ENCODE results near the gene MAVS. TPM values are rescaled to one million over a fixed set of nuclear protein-coding genes. Genes with fewer than 3 reads are reported as not detected.

MAVS gene
- total RNA-seq, 1 donor from 2014 or later, result 47.0 TPM

DNA sequence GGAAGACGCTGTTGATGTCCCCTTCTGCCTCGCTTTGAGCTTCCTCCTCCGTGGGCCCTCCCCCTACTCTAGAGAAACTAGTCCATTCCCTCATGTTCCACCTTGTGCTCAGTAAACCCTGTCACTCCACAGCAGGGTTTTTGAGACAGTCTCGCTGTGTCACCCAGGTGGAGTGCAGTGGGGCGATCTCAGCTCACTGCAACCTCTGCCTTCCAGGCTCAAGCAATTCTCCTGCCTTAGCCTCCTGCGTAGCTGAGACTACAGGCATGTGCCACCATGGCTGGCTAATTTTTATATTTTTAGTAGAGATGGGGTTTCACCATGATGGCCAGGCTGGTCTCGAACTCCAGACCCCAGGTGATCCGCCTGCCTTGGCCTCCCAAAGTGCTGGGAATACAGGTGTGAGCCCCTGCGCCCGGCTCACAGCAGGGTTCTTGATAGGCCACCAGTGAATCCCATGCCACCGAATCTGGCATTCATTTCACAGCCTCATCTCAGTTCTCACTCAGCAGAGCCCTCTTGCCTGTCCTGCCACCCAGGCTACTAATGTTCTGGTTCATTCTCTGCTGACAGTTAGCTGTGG, 78.6 kb downstream of the MAVS start:
- peaks cover 24% of the 10 kb centered on the region for H3K4me1 Mint-ChIP-seq (ENCODE audit: unreplicated experiment)
- H3K9me3 Mint-ChIP-seq (ENCODE audit: unreplicated experiment), result no peaks in the 10 kb centered on the region
- H3K36me3 Mint-ChIP-seq (ENCODE audit: unreplicated experiment), result peaks cover 31% of the 10 kb centered on the region
- H3K27me3 Mint-ChIP-seq (ENCODE audit: unreplicated experiment), result no peaks in the 10 kb centered on the region
- no peak overlapping the region for H3K4me3 Mint-ChIP-seq (ENCODE audit: unreplicated experiment)
- H3K27ac Mint-ChIP-seq (ENCODE audit: unreplicated experiment), result peak overlapping the region; percentile 14
- no peak for DNase-seq (ENCODE audit: extremely low spot score, unreplicated experiment)
- TF ChIP-seq, protein P1, sequence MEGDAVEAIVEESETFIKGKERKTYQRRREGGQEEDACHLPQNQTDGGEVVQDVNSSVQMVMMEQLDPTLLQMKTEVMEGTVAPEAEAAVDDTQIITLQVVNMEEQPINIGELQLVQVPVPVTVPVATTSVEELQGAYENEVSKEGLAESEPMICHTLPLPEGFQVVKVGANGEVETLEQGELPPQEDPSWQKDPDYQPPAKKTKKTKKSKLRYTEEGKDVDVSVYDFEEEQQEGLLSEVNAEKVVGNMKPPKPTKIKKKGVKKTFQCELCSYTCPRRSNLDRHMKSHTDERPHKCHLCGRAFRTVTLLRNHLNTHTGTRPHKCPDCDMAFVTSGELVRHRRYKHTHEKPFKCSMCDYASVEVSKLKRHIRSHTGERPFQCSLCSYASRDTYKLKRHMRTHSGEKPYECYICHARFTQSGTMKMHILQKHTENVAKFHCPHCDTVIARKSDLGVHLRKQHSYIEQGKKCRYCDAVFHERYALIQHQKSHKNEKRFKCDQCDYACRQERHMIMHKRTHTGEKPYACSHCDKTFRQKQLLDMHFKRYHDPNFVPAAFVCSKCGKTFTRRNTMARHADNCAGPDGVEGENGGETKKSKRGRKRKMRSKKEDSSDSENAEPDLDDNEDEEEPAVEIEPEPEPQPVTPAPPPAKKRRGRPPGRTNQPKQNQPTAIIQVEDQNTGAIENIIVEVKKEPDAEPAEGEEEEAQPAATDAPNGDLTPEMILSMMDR (IDR thresholded peaks at IDR 0.05), result no peak

Small RNAs within 50 kb of the gene (microRNA-seq; reads per million reads assigned to microRNA genes)
- gene MIR103A2 (ENCODE audit: unreplicated experiment) (not detected), gene MIR103B2 (ENCODE audit: unreplicated experiment) (not detected)

Other genes with a start within 250 kb of the MAVS start
- gene GFRA4, start 183.4 kb upstream of the MAVS start, total RNA-seq, result not detected in 2 replicates
- gene ADAM33, start 164.8 kb upstream of the MAVS start, total RNA-seq, result 32.0 and 34.7 TPM in 2 replicates
- 0.21 TPM in 2 replicates for gene SIGLEC1, start 134.2 kb upstream of the MAVS start, total RNA-seq
- not detected in 2 replicates for gene HSPA12B, start 114.1 kb upstream of the MAVS start, total RNA-seq
- gene ADISSP, start 79.1 kb upstream of the MAVS start, total RNA-seq, result 24.3 and 25.2 TPM in 2 replicates
- 0.24 TPM in 1 of 2 replicates, not detected in the other for gene SPEF1, start 65.4 kb upstream of the MAVS start, total RNA-seq
- gene CENPB, start 60.1 kb upstream of the MAVS start, total RNA-seq, result 87.7 and 92.2 TPM in 2 replicates
- 193 and 197 TPM in 2 replicates for gene CDC25B, start 50.5 kb upstream of the MAVS start, total RNA-seq
- gene AP5S1, start 26.3 kb upstream of the MAVS start, total RNA-seq, result 22.8 and 24.3 TPM in 2 replicates
- 41.9 and 54.2 TPM in 2 replicates for gene PANK2, start 42.6 kb downstream of the MAVS start, total RNA-seq
- gene RNF24, start 168.7 kb downstream of the MAVS start, total RNA-seq, result 17.5 and 18.5 TPM in 2 replicates

All from osteocyte (in vitro differentiated cells).